Fibroblast of mammary gland (primary cell): ENCODE results near the gene HDAC6.

Source experiments
- DNase-seq: peaks from one replicate; pipeline ENCODE4 v3.0.0-alpha.2; 2010; ENCODE audit warnings: low read depth
- H3K4me3 ChIP-seq: 2 replicates; pipeline ENCODE4 v1.5.1; 2011; ENCODE audit warnings: low read depth, mild to moderate bottlenecking, low read length, moderate library complexity; ENCODE audit not compliant: control insufficient read depth
- CTCF ChIP-seq: conservative IDR thresholded peaks from 2 replicates; pipeline ENCODE4 v1.5.1; 2011; ENCODE audit warnings: low read depth, low read length, inconsistent platforms; ENCODE audit not compliant: control insufficient read depth, insufficient read depth

HDAC6 gene

GRCh38 chrX:48823053-48823452 is 21.2 kb downstream of the HDAC6 start:
- TF ChIP-seq CTCF = no peak
- no peak for DNase-seq
- no peak overlapping the region for H3K4me3 ChIP-seq

- DNase-seq = no peak
Measured at GRCh38 chrX:48824066-48824465, 22.2 kb downstream of the HDAC6 start.

GRCh38 chrX:48826135-48826875 is 24.4 kb downstream of the HDAC6 start, which contains the start of gene ERAS:
Gene ERAS, plus strand, starts transcription at chrX:48826513. Its CDS starts 2,611 bp downstream, at chrX:48829124.
- no peak for DNase-seq
- TF ChIP-seq CTCF = no peak
- H3K4me3 ChIP-seq = no peak within 1 kb of the TSS

More at GRCh38 chrX:48824066-48824465, 22.2 kb downstream of the HDAC6 start:
- no peak for TF ChIP-seq CTCF
- H3K4me3 ChIP-seq = no peak overlapping the region

GRCh38 chrX:48826876-48827653 is 25.2 kb downstream of the HDAC6 start:
- DNase-seq = no peak
- no peak for TF ChIP-seq CTCF
- no peak overlapping the region for H3K4me3 ChIP-seq

GRCh38 chrX:48827654-48827968 is 25.7 kb downstream of the HDAC6 start:
- no peak for DNase-seq
- TF ChIP-seq CTCF = no peak
- H3K4me3 ChIP-seq = no peak overlapping the region

GRCh38 chrX:48829016-48829735 is 27.3 kb downstream of the HDAC6 start:
- no peak for DNase-seq
- TF ChIP-seq CTCF = no peak
- no peak overlapping the region for H3K4me3 ChIP-seq
